OCI-LY7 (cell line): ENCODE results near the gene AKAP11.

ENCODE experiments used
- EZH2phosphoT487 ChIP-seq: fragments of 200-600 bp; sonication (generic); IDR thresholded peaks from 2 replicates; pipeline ENCODE4 v1.6.1; 2018; ENCODE audit warnings: low read depth, borderline replicate concordance, mild to moderate bottlenecking, mixed run types, antibody characterized with exemption, low read length, moderate library complexity, mixed read lengths
- TF ChIP-seq, protein P1 (sequence below): fragments of 200-600 bp; sonication (generic); conservative IDR thresholded peaks from 2 replicates; pipeline ENCODE4 v1.5.1; 2014; ENCODE audit warnings: mild to moderate bottlenecking, antibody characterized with exemption, low read length, moderate library complexity, mixed read lengths

DNA sequence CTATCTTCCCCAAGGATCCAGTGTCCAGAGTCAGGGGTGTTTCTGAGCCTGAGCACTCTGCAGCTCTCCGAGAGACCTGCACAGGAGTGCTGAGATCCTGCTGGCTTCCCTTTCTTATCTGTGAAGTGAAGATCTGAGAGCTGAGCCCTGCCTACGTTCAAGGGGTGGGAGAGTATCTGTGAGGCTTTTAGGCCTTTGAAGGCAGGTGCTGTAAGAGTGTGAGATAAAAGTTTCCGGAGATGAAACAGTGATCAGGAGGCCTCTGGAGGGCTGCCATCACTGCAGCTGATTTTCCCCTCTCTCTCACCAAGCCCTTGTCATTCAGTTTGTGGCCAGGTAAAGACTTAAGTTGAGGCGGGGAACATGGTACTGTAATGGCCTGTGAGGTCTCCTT, 83.1 kb downstream of the AKAP11 start:
- TF ChIP-seq, protein P1, sequence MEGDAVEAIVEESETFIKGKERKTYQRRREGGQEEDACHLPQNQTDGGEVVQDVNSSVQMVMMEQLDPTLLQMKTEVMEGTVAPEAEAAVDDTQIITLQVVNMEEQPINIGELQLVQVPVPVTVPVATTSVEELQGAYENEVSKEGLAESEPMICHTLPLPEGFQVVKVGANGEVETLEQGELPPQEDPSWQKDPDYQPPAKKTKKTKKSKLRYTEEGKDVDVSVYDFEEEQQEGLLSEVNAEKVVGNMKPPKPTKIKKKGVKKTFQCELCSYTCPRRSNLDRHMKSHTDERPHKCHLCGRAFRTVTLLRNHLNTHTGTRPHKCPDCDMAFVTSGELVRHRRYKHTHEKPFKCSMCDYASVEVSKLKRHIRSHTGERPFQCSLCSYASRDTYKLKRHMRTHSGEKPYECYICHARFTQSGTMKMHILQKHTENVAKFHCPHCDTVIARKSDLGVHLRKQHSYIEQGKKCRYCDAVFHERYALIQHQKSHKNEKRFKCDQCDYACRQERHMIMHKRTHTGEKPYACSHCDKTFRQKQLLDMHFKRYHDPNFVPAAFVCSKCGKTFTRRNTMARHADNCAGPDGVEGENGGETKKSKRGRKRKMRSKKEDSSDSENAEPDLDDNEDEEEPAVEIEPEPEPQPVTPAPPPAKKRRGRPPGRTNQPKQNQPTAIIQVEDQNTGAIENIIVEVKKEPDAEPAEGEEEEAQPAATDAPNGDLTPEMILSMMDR = no peak
- TF ChIP-seq EZH2phosphoT487 = no peak
